H54 (cell line): Measurements from ENCODE around the gene PKNOX2.

Source experiments
- DNase-seq: peaks from one replicate; pipeline ENCODE4 v3.0.0; 2011; ENCODE audit warnings: low spot score, mixed read lengths; ENCODE audit not compliant: insufficient read length
- FAIRE-seq: peaks from 3 replicates; lab custom pipeline; 2011; peaks lifted over from hg19 to GRCh38; lab: Jason Lieb, UNC
- POLR2A ChIP-seq: IDR thresholded peaks from 2 replicates; pipeline ENCODE4 v1.6.1; 2011; ENCODE audit warnings: low read depth, mild to moderate bottlenecking, low read length

Gene PKNOX2

GRCh38 chr11:125303186-125303585 lies 138.6 kb downstream of the PKNOX2 start:
- DNase-seq (no peak), FAIRE-seq (no peak)
- TF ChIP-seq POLR2A, result no peak

- FAIRE-seq (no peak), DNase-seq (no peak)
- no peak for TF ChIP-seq POLR2A
Measured at GRCh38 chr11:125303694-125304093, 139.1 kb downstream of the PKNOX2 start.

- FAIRE-seq (no peak), DNase-seq (no peak)
- TF ChIP-seq POLR2A, result no peak
Measured at GRCh38 chr11:125304136-125304535, 139.6 kb downstream of the PKNOX2 start.

DNA sequence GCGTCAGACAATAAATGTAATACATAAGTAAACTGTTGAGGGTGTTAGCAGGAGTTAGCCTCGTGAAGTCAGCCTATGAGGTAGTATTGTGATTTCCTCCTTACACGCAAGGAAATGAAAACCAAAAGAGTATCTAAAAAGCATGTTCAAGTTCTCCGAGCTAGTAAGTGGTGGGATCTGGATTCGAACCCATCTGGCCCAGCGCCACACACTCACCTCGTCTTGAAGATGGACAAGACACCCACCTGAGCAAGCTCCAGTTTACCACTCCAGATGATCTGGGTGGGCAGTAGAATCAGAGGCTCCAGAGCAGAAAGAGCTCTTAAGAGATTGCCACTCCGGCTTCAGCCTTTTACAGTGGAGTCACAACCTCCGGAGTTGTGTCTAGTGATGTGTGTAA lies 140.3 kb downstream of the PKNOX2 start:
- FAIRE-seq (no peak), DNase-seq (no peak)
- TF ChIP-seq POLR2A, result no peak

GRCh38 chr11:125305345-125305744 lies 140.8 kb downstream of the PKNOX2 start:
- DNase-seq (no peak), FAIRE-seq (no peak)
- no peak for TF ChIP-seq POLR2A

GRCh38 chr11:125306476-125306875 lies 141.9 kb downstream of the PKNOX2 start:
- FAIRE-seq (no peak), DNase-seq (no peak)
- TF ChIP-seq POLR2A, result no peak

- DNase-seq (no peak), FAIRE-seq (no peak)
- no peak for TF ChIP-seq POLR2A
Measured at GRCh38 chr11:125308246-125308645, 143.7 kb downstream of the PKNOX2 start.

DNA sequence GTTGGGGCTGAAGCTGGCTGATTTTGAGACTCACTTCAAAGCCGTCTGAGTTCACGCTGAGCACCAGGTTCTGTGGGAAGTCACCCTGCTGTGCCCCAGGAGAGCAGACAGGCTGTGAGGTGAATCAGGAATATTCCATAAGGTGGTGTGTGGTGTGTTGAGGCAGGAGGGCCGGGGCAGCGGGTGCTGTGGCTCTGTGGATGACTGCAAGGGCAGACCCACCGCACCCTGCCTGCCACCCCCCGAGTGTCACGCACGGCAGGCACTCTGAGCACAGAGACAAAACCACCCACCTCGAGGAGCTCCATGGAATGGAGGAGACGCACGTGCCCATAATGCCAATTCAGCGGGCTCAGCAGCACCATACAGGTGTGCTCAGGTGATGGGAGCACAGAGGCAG lies 147.8 kb downstream of the PKNOX2 start:
- DNase-seq, result no peak
- FAIRE-seq, result no peak
- TF ChIP-seq POLR2A, result no peak

GRCh38 chr11:125312812-125313211 lies 148.3 kb downstream of the PKNOX2 start:
- no peak for FAIRE-seq
- DNase-seq, result no peak

GRCh38 chr11:125313271-125314219 lies 149.0 kb downstream of the PKNOX2 start:
- TF ChIP-seq POLR2A, result no peak
- no peak for FAIRE-seq
- DNase-seq, result no peak

More at GRCh38 chr11:125312812-125313211, 148.3 kb downstream of the PKNOX2 start:
- no peak for TF ChIP-seq POLR2A

DNA sequence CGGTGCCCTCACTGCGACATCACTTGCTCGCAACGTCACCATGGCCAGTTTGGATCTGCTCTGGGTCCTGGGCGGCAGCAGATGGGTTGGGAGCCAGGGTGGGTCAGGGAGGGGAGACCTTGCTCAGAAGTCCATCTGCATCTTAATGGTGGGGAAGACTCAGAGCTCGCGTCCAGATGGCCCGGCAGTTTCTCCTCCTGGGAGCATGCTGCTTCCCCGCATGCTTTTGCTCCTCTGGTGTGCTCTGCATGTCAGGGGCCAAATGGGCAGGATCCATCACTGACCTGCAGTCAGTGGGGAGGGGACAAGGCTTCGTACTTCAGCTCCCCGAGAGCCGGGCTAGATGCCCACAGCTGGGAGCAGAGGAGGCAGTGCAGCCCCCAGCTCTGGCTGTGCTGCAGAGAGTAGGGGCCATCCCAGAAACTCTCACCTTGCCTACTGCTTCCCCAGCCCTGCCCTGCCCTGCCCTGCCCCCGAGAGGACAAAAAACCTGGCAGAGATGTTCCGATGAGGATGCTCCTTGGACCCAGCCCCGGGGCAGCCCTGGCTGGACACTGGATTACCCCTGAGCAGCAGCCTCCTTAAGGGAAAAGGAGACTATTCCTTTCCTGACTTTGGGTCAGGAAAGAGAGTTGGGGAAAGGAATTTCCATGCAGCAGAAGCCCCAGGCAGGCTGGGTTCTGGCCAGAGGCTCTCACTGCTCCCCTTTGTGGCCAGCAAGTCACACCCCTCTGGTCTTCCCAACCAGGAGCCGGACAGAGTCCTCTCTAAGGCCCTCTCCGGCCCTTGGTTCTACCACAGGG lies 149.9 kb downstream of the PKNOX2 start:
- DNase-seq (no peak), FAIRE-seq (no peak)
- no peak for TF ChIP-seq POLR2A

DNA sequence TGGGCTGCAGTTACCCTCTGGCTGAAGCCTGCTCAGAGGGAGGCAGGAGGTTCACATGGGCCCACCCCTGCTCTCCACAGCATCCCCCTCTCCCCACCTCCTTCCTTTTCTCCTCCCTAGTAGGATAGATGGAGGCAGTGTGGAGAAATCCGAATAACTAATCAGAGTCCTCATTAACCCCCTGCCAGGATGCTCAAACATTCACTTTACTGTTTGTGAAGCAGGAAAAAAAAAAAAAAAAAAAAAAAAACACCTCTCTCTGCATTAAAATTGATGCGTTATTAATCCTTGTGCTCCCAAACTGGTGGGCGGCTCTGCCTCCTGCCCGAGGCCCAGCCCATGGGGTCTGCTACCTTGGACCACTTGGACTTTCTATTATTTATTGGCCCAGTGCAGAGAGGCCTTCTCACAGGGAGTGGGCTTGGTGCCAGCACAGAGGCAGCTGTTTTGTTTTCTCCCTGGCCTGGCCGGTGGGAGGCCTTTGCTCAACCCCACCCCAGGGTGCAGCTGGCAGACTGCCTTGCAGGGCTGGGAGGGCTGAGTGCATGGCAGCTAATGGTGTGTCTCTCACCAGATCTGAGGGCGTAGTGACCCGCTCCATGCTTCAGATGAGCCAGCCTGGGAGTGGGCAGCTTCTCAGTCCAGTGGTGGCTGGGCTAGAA lies 150.7 kb downstream of the PKNOX2 start:
- no peak for DNase-seq
- no peak for TF ChIP-seq POLR2A
- no peak for FAIRE-seq

- no peak for TF ChIP-seq POLR2A
- FAIRE-seq (no peak), DNase-seq (no peak)
Measured at GRCh38 chr11:125317416-125317815, 152.9 kb downstream of the PKNOX2 start.

GRCh38 chr11:125319649-125320048 lies 155.1 kb downstream of the PKNOX2 start:
- no peak for TF ChIP-seq POLR2A
- DNase-seq (no peak), FAIRE-seq (no peak)
